Brain microvascular endothelial cell (primary cell): ENCODE data around the gene SOX15.

Experiments used
- DNase-seq: peaks from one replicate; pipeline ENCODE4 v3.0.0-alpha.2; 2020
- H3K27ac ChIP-seq: fragments of 250-450 bp; sonication (Bioruptor Pico); 2 replicates; pipeline ENCODE4 v1.5.1; 2020; ENCODE audit warnings: mild to moderate bottlenecking, moderate library complexity
- H3K27me3 ChIP-seq: fragments of 250-450 bp; sonication (Bioruptor Pico); replicated peaks from 2 replicates; pipeline ENCODE4 v1.5.1; 2020; ENCODE audit warnings: mild to moderate bottlenecking
- H3K36me3 ChIP-seq: fragments of 250-450 bp; sonication (Bioruptor Pico); replicated peaks from 2 replicates; pipeline ENCODE4 v1.5.1; 2020; ENCODE audit warnings: mild to moderate bottlenecking
- H3K4me3 ChIP-seq: 2 replicates; pipeline ENCODE4 v1.5.1; 2011; ENCODE audit warnings: low read depth, mild to moderate bottlenecking, control low read depth, low read length, moderate library complexity
- in situ Hi-C: cut with HindIII; loops from 2 replicates; pipeline ENCODE4 v1.10.0; 2017; ENCODE audit warnings: low sequenced_read_pairs, low pct_ligation_motif_present
- TF ChIP-seq, protein P1 (sequence below): IDR thresholded peaks from 2 replicates; pipeline ENCODE4 v1.5.1; 2011; ENCODE audit warnings: low read depth, mild to moderate bottlenecking, moderate library complexity, low read length, control low read depth, inconsistent platforms; ENCODE audit errors: missing control alignments

SOX15 gene

DNA sequence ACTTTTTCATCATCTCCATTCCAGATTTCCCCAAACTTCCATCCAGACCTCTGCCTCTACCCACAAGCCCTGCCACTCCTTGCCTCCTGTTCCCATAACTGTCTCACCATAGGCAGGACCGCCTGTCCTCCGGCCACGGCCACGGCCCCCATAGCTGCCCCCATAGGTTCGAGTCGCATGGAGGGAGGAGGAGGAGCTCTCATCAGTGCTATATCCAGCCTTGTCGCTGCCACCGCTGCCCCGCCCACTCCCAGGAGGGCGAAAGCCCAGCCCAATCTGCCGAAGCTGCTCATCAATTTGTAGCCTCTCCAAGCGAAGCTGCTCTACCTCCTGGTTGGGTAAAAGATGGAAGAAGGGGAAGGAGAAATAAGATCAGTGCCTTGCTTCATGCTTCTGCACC lies 3.4 kb upstream of the SOX15 start:
- TF ChIP-seq, protein P1, sequence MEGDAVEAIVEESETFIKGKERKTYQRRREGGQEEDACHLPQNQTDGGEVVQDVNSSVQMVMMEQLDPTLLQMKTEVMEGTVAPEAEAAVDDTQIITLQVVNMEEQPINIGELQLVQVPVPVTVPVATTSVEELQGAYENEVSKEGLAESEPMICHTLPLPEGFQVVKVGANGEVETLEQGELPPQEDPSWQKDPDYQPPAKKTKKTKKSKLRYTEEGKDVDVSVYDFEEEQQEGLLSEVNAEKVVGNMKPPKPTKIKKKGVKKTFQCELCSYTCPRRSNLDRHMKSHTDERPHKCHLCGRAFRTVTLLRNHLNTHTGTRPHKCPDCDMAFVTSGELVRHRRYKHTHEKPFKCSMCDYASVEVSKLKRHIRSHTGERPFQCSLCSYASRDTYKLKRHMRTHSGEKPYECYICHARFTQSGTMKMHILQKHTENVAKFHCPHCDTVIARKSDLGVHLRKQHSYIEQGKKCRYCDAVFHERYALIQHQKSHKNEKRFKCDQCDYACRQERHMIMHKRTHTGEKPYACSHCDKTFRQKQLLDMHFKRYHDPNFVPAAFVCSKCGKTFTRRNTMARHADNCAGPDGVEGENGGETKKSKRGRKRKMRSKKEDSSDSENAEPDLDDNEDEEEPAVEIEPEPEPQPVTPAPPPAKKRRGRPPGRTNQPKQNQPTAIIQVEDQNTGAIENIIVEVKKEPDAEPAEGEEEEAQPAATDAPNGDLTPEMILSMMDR, result no peak
- peaks cover 78% of the 10 kb centered on the region for H3K36me3 ChIP-seq
- H3K4me3 ChIP-seq, result no peak overlapping the region
- no peak for DNase-seq
- no peak overlapping the region for H3K27ac ChIP-seq
- in situ Hi-C loops, result no loop called here
- no peaks in the 10 kb centered on the region for H3K27me3 ChIP-seq

DNA sequence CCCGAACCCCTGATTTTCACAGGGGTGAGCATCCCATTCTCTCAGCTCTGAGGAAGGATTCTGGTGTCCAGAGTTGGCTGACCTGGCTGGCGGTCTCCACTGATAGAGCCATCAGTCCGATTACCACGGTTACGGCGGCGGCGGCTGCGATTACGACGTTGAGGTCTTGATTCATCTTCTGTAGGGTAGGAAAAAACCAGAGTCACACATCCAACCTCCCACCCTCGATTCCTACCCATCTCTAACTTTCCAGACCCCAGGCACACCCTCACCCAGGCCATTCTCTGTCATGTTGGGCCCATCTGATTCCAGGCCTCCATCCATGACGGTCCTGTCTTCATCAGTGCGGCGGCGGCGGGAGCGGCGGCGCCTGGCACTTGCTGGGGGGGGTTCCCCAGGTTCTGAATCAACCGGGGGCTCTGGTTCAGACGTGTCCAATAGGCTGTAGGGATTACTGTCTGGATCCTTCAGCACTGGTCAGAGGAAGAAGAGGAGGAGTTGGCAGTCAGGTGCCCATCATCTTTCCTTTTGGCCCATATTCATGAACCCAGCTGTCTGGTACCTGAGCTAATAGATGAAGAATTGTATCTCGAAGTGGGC lies 2.6 kb upstream of the SOX15 start:
- Histone ChIP-seq H3K36me3 (peaks cover 74% of the 10 kb centered on the region), H3K27me3 (no peaks in the 10 kb centered on the region), H3K27ac (no peak overlapping the region), H3K4me3 (no peak overlapping the region)
- no peak for DNase-seq
- in situ Hi-C loops, result no loop called here
- TF ChIP-seq, protein P1, result no peak

DNA sequence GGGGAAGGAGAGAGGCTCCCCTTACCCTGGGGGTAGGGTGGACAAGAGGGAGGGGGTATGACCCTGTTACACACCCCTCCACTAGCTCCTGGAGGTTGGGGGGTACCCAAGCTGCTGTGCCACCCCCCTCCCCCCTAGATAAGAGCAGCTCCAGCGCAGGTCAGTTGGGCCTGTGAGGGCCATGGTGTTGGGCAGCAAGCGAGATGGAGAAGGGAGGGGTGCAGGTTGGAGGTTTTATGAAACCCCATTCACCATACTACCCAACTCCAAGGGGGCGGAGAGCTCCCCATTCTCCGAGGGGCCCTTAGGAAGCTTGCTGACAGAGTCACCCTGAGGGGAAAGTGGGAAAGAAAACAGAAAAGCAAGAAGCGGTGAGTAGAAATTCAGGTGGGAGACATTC lies 1.7 kb upstream of the SOX15 start:
- no peak overlapping the region for H3K4me3 ChIP-seq
- no peaks in the 10 kb centered on the region for H3K27me3 ChIP-seq
- DNase-seq, result no peak
- peaks cover 68% of the 10 kb centered on the region for H3K36me3 ChIP-seq
- TF ChIP-seq, protein P1, result no peak
- in situ Hi-C loops, result no loop called here
- no peak overlapping the region for H3K27ac ChIP-seq

DNA sequence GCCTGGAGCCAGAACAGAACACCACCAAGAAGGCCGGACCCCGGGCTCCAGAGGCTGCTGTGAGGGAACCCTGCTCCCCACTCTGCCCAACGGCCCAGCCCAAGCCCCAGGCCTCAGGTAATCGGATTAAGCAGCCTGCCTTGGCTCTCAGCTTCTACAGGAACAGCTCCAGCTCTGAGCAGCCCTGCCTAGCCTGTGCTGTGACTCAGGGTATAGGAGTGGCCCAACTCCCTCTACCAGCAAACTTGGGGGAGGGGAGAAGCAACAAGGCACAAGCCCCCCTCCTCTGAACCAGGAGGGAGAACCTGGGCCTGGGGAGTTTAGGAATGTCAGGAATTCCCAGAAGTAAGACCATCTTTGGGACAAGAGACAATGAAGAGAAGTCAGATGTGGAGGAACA lies 849 bp upstream of the SOX15 start:
- TF ChIP-seq, protein P1, result no peak
- Histone ChIP-seq H3K36me3 (peaks cover 60% of the 10 kb centered on the region), H3K4me3 (no peak overlapping the region), H3K27ac (peak overlapping the region; percentile 57), H3K27me3 (no peaks in the 10 kb centered on the region)
- in situ Hi-C loops, result no loop called here
- DNase-seq, result peak; percentile 63

DNA sequence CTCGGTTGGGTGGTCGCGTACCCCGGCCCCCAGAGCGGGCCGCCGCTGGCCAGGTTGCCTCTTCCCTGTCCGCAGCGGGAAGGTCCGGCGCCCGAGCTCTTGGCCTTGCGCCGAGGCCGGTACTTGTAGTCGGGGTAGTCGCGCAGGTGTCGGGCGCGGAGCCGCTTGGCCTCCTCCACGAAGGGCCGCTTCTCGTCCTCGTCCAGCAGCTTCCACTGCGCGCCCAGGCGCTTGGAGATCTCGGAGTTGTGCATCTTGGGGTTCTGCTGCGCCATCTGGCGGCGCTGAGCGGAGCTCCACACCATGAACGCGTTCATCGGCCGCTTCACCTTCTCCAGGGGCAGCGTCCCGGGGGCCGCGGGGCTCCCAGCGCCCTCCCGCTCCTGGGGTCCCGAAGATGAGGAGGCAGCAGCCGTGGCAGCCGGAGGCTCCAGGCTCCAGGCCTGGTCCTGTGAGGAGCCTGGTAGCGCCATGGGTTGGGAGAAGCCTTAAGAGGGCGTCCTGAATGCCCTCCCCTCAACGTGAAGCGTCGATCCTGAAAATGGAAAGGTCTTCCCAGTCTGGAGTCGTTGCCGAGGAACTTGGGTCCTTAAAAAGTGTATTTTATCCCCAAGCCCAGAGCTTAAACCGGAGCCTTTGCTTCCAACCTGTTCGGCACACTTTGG lies 558 bp downstream of the SOX15 start:
- no peak overlapping the region for H3K27ac ChIP-seq
- H3K4me3 ChIP-seq, result peak overlapping the region; percentile 9
- in situ Hi-C loops, result no loop called here
- peak; percentile 77 for DNase-seq
- no peaks in the 10 kb centered on the region for H3K27me3 ChIP-seq
- H3K36me3 ChIP-seq, result peaks cover 45% of the 10 kb centered on the region
- TF ChIP-seq, protein P1, result peak; percentile 91
